H1 (cell line): ENCODE data around the gene GPM6B. TPM values are rescaled to one million over a fixed set of nuclear protein-coding genes. Genes with fewer than 3 reads are reported as not detected.

Experiments
- CTCF ChIA-PET: fragments of 300-600 bp; sonication (Branson Sonifier 250); formaldehyde crosslinking; loops from one replicate; lab custom pipeline; 2021; ENCODE audit not compliant: partially characterized antibody; lab: Charles Lee
- POLR2A ChIA-PET: fragments of 300-600 bp; sonication (Branson Sonifier 250); formaldehyde crosslinking; loops from one replicate; lab custom pipeline; 2021; ENCODE audit warnings: inconsistent platforms; ENCODE audit not compliant: partially characterized antibody; lab: Charles Lee
- DNase-seq, 2 experiments: peaks; one replicate each; pipeline versions ENCODE4 v3.0.0 to v3.0.0-alpha.2; 2010 to 2022; ENCODE audit warnings: low spot score in 2 of 2, low read depth in 1 of 2, mixed read lengths in 1 of 2
- FAIRE-seq: peaks from 2 replicates; lab custom pipeline; 2011; peaks lifted over from hg19 to GRCh38; lab: Jason Lieb, UNC
- H2AFZ ChIP-seq: 2 replicates; pipeline ENCODE4 v1.8.1; 2012; ENCODE audit warnings: low read length, inconsistent platforms
- H2AK5ac ChIP-seq: 2 replicates; pipeline ENCODE4 v1.6.1; 2013; ENCODE audit warnings: low read depth, low read length
- H2BK120ac ChIP-seq: replicated peaks from 2 replicates; pipeline ENCODE3; 2013; ENCODE audit warnings: low read depth, low read length, inconsistent platforms
- H2BK12ac ChIP-seq: 2 replicates; pipeline ENCODE4 v1.6.1; 2013; ENCODE audit warnings: low read depth, low read length
- H2BK15ac ChIP-seq: 2 replicates; pipeline ENCODE4 v1.6.1; 2013; ENCODE audit warnings: low read length
- H2BK20ac ChIP-seq: 2 replicates; pipeline ENCODE4 v1.6.1; 2013; ENCODE audit warnings: low read length
- H2BK5ac ChIP-seq: 2 replicates; pipeline ENCODE4 v1.6.1; 2013; ENCODE audit warnings: low read depth, low read length
- H3K14ac ChIP-seq: 2 replicates; pipeline ENCODE4 v1.6.1; 2013; ENCODE audit warnings: inconsistent platforms; ENCODE audit not compliant: insufficient read length
- H3K18ac ChIP-seq: 2 replicates; pipeline ENCODE4 v1.6.1; 2013; ENCODE audit warnings: low read length; ENCODE audit errors: extremely low read depth
- H3K23ac ChIP-seq: 2 replicates; pipeline ENCODE4 v1.6.1; 2013; ENCODE audit warnings: inconsistent platforms; ENCODE audit not compliant: insufficient read length
- H3K23me2 ChIP-seq: 2 replicates; pipeline ENCODE4 v1.6.1; 2013; ENCODE audit warnings: low read depth, low read length
- H3K27ac ChIP-seq: 2 replicates; pipeline ENCODE4 v1.6.1; 2011; ENCODE audit warnings: low read depth, low read length, inconsistent platforms
- H3K27me3 ChIP-seq, 4 experiments: replicated peaks in 1 of 4; 1 replicate in 1 of 4; 2 replicates in 3 of 4; pipeline versions ENCODE4 v1.6.1 to v1.8.1; 2011 to 2013; ENCODE audit warnings: low read length in 3 of 4, mild to moderate bottlenecking in 3 of 4, inconsistent platforms in 2 of 4, mixed read lengths in 2 of 4, moderate library complexity in 1 of 4; ENCODE audit not compliant: control insufficient read depth in 3 of 4, insufficient read depth in 3 of 4; ENCODE audit errors: extremely low read depth in 1 of 4
- H3K36me3 ChIP-seq, 4 experiments: 2 replicates each; pipeline versions ENCODE4 v1.6.1 to v1.8.1; 2011 to 2013; ENCODE audit warnings: mild to moderate bottlenecking in 4 of 4, low read length in 3 of 4, moderate library complexity in 2 of 4, control low read depth in 1 of 4, inconsistent platforms in 1 of 4; ENCODE audit not compliant: insufficient read depth in 4 of 4, control insufficient read depth in 2 of 4
- H3K4ac ChIP-seq: replicated peaks from 2 replicates; pipeline ENCODE3; 2013; ENCODE audit warnings: low read length, low read depth, mixed read lengths, inconsistent platforms; ENCODE audit not compliant: insufficient read length
- H3K4me1 ChIP-seq, 4 experiments: replicated peaks in 1 of 4; 1 replicate in 1 of 4; 2 replicates in 3 of 4; pipeline versions ENCODE4 v1.6.1 to v1.8.1; 2011 to 2013; ENCODE audit warnings: low read length in 3 of 4, inconsistent platforms in 2 of 4, mixed read lengths in 1 of 4; ENCODE audit not compliant: insufficient read depth in 4 of 4, control insufficient read depth in 3 of 4
- H3K4me2 ChIP-seq, 2 experiments: 2 replicates each; pipeline versions ENCODE4 v1.6.1 to v1.8.1; 2011 to 2013; ENCODE audit warnings: low read depth in 2 of 2, low read length in 2 of 2, control low read depth in 1 of 2, inconsistent platforms in 1 of 2, mild to moderate bottlenecking in 1 of 2; ENCODE audit not compliant: insufficient read depth in 1 of 2
- H3K4me3 ChIP-seq, 4 experiments: fragments of 200-600, 300-600 bp in 1 of 4; sonication (generic), shearing (Covaris generic), sonication (Bioruptor Twin) in 1 of 4; 2 replicates each; pipeline versions ENCODE4 v1.5.1 to v1.8.1; 2011 to 2016; ENCODE audit warnings: low read length in 4 of 4, low read depth in 3 of 4, control low read depth in 2 of 4, inconsistent platforms in 2 of 4, mild to moderate bottlenecking in 2 of 4, mixed read lengths in 1 of 4, moderate library complexity in 1 of 4; ENCODE audit not compliant: insufficient read depth in 2 of 4; ENCODE audit errors: extremely low read depth in 1 of 4
- H3K56ac ChIP-seq: replicated peaks from 2 replicates; pipeline ENCODE3; 2013; ENCODE audit warnings: low read depth, mild to moderate bottlenecking, mixed read lengths, low read length, inconsistent platforms; ENCODE audit not compliant: insufficient read length
- H3K79me1 ChIP-seq: 2 replicates; pipeline ENCODE4 v1.6.1; 2013; ENCODE audit warnings: low read depth, low read length, control low read depth
- H3K79me2 ChIP-seq, 2 experiments: 2 replicates each; pipeline versions ENCODE4 v1.6.1 to v1.8.1; 2012 to 2013; ENCODE audit warnings: low read length in 2 of 2, mild to moderate bottlenecking in 2 of 2, inconsistent platforms in 1 of 2; ENCODE audit not compliant: insufficient read depth in 2 of 2, control insufficient read depth in 1 of 2
- H3K9ac ChIP-seq, 4 experiments: replicated peaks in 1 of 4; 1 replicate in 1 of 4; 2 replicates in 3 of 4; pipeline versions ENCODE4 v1.6.1 to v1.8.1; 2011 to 2013; ENCODE audit warnings: low read depth in 3 of 4, low read length in 3 of 4, control low read depth in 2 of 4, mild to moderate bottlenecking in 2 of 4, moderate library complexity in 2 of 4, inconsistent platforms in 1 of 4; ENCODE audit errors: extremely low read depth in 1 of 4
- H3K9me3 ChIP-seq, 2 experiments: 2 replicates each; pipeline versions ENCODE4 v1.6.1 to v1.8.1; 2012 to 2013; ENCODE audit warnings: mild to moderate bottlenecking in 2 of 2, moderate library complexity in 2 of 2, control low read depth in 1 of 2, inconsistent platforms in 1 of 2, low read depth in 1 of 2, low read length in 1 of 2, mixed read lengths in 1 of 2; ENCODE audit not compliant: insufficient read depth in 2 of 2
- H4K20me1 ChIP-seq, 2 experiments: replicated peaks in 1 of 2; 2 replicates each; pipeline versions ENCODE3 to v1.8.1; 2011 to 2013; ENCODE audit warnings: inconsistent platforms in 2 of 2, low read length in 2 of 2, mild to moderate bottlenecking in 1 of 2; ENCODE audit not compliant: insufficient read depth in 2 of 2, control insufficient read depth in 1 of 2
- H4K5ac ChIP-seq: 2 replicates; pipeline ENCODE4 v1.6.1; 2013; ENCODE audit warnings: low read length, low read depth, mixed read lengths, inconsistent platforms; ENCODE audit not compliant: insufficient read length
- H4K8ac ChIP-seq: 2 replicates; pipeline ENCODE4 v1.8.0; 2013; ENCODE audit warnings: mild to moderate bottlenecking, moderate library complexity, low read length, inconsistent platforms; ENCODE audit not compliant: insufficient read depth; ENCODE audit errors: extremely low read depth
- H4K91ac ChIP-seq: replicated peaks from 2 replicates; pipeline ENCODE3; 2013; ENCODE audit warnings: low read length, mixed read lengths, inconsistent platforms; ENCODE audit not compliant: insufficient read length
- BACH1 ChIP-seq: IDR thresholded peaks from 2 replicates; pipeline ENCODE4 v1.6.1; 2012; ENCODE audit warnings: low read length, improper control_type of control experiment
- CBX5 ChIP-seq: fragments of 300-800, 300-1000 bp; sonication (generic); IDR thresholded peaks from 2 replicates; pipeline ENCODE4 v1.7.1; 2016; ENCODE audit warnings: antibody characterized with exemption, low read length, low read depth
- EZH2 ChIP-seq: fragments of 200-600 bp; sonication (generic); IDR thresholded peaks from 2 replicates; pipeline ENCODE4 v1.7.1; 2012; ENCODE audit warnings: low read depth, mild to moderate bottlenecking, moderate library complexity, low read length, inconsistent platforms; ENCODE audit not compliant: severe bottlenecking
- FOSL1 ChIP-seq: IDR thresholded peaks from 2 replicates; pipeline ENCODE4 v1.6.1; 2011; ENCODE audit warnings: mild to moderate bottlenecking, low read depth, low read length, moderate library complexity; ENCODE audit not compliant: insufficient read depth
- GABPA ChIP-seq: IDR thresholded peaks from 2 replicates; pipeline ENCODE4 v1.6.1; 2011; ENCODE audit warnings: mild to moderate bottlenecking, low read length, moderate library complexity, borderline replicate concordance; ENCODE audit not compliant: insufficient read depth
- HDAC2 ChIP-seq, 2 experiments: fragments of 300-600 bp in 1 of 2; sonication (generic) in 1 of 2; IDR thresholded peaks; 2 replicates each; pipeline ENCODE4 v1.6.1; 2011 to 2012; ENCODE audit warnings: low read depth in 2 of 2, low read length in 2 of 2, mild to moderate bottlenecking in 2 of 2, moderate library complexity in 2 of 2, borderline replicate concordance in 1 of 2, inconsistent platforms in 1 of 2
- NANOG ChIP-seq: IDR thresholded peaks from 2 replicates; pipeline ENCODE4 v1.6.1; 2011; ENCODE audit warnings: low read length, low read depth, mild to moderate bottlenecking, inconsistent platforms; ENCODE audit not compliant: insufficient read depth, poor library complexity, severe bottlenecking
- RNF2 ChIP-seq: fragments of 200-900, 300-1000 bp; sonication (generic); IDR thresholded peaks from 2 replicates; pipeline ENCODE4 v1.7.1; 2016; ENCODE audit warnings: borderline replicate concordance, low read depth, mild to moderate bottlenecking, antibody characterized with exemption, low read length; ENCODE audit not compliant: poor library complexity, severe bottlenecking; ENCODE audit errors: missing control alignments
- RXRA ChIP-seq: IDR thresholded peaks from 2 replicates; pipeline ENCODE4 v1.6.1; 2011; ENCODE audit warnings: low read depth, mild to moderate bottlenecking, low read length, moderate library complexity; ENCODE audit not compliant: insufficient read depth
- SRF ChIP-seq: IDR thresholded peaks from 2 replicates; pipeline ENCODE4 v1.6.1; 2011; ENCODE audit warnings: mild to moderate bottlenecking, low read depth, low read length, moderate library complexity
- TAF7 ChIP-seq: optimal IDR thresholded peaks from 2 replicates; pipeline ENCODE3; 2011; ENCODE audit warnings: low read depth, mild to moderate bottlenecking, inconsistent platforms, low read length, moderate library complexity, borderline replicate concordance
- ZNF274 ChIP-seq: IDR thresholded peaks from 2 replicates; pipeline ENCODE4 v1.7.0; 2012; ENCODE audit warnings: low read length, borderline replicate concordance; ENCODE audit errors: extremely low read depth
- WGBS, 2 experiments: shearing (Covaris generic) in 1 of 2; methylation state at CpG; one replicate each; pipeline versions ENCODE4 v1.1.6 to v1.1.7; 2013 to 2015; ENCODE audit warnings: low lambda C conversion rate in 2 of 2, mixed read lengths in 2 of 2, inconsistent platforms in 1 of 2, low coverage in 1 of 2, missing lambda C conversion rate in 1 of 2; ENCODE audit not compliant: insufficient replicate concordance in 2 of 2, insufficient coverage in 1 of 2, insufficient read length in 1 of 2; ENCODE audit errors: extremely low coverage in 1 of 2, missing lambda C conversion rate in 1 of 2; 5-methylcytosine and 5-hydroxymethylcytosine counted together
- polyA plus RNA-seq, 7 experiments: library from polyadenylated mRNA; depleted of rRNA in 3 of 7; stranded (reverse) in 5 of 7; unstranded in 2 of 7; fragments of >200 nt in 5 of 7; fragments of 200-250 nt in 2 of 7; gene quantifications; 1 replicate in 5 of 7; 2 replicates in 1 of 7; 4 replicates in 1 of 7; pipeline versions ENCODE4 v1.2.1 to v1.2.3, GENCODE V29; 2011 to 2013; ENCODE audit warnings: missing spikeins in 2 of 7, mixed read lengths in 2 of 7
- total RNA-seq: library from RNA; stranded (reverse); fragmentation: NEBNext Ultra II Directional; extraction: Animal tissue kit (Norgen Biotek cat#: 25700); gene quantifications from 2 replicates; pipeline ENCODE4 v1.2.1, GENCODE V29; 2021

Gene GPM6B
- total and polyA plus RNA-seq, 2 of the 8 experiments (the other 6 are each of a cell fraction or from before 2014, with no cell fraction given) = 132 to 175 TPM

DNA sequence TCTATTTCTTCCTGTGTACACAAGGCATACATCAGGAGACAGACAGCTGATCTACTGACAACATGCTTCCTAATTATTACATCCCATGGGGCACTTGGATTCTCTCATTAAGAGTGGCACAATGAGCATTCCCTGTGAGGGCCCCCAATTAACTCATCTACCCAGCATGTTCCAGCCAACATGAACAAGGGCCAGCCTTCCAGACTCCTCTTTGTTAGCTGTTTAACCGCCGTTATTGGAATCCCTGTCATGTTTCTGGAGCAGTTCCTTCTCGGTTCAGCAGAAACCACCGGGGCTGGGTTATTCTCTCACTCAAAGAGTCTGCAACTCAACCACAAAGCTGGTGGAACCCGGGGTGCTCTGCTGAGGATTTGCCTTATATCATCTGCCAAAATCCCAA is 9.9 kb upstream of the GPM6B start:
- Histone ChIP-seq H3K79me1 (no peaks in the 10 kb centered on the region), H3K4me1 (no peaks in the 10 kb centered on the region), H3K27ac (no peak overlapping the region), H3K23ac (no peak overlapping the region), H4K5ac (no peak overlapping the region), H2BK12ac (no peak overlapping the region), H3K79me2 (peaks cover 0 to 15% of the 10 kb centered on the region in 2 experiments; a peak in 2 of 4 replicates), H3K27me3 (no peaks in the 10 kb centered on the region), H3K18ac (no peak overlapping the region), H3K23me2 (no peaks in the 10 kb centered on the region), H4K8ac (no peak overlapping the region), H3K36me3 (no peaks in the 10 kb centered on the region), H2BK20ac (no peak overlapping the region), H3K9ac (no peak overlapping the region), H3K9me3 (no peaks in the 10 kb centered on the region), H3K56ac (no peak overlapping the region), H4K20me1 (no peaks in the 10 kb centered on the region), H3K4me2 (no peak overlapping the region), H2BK15ac (no peak overlapping the region), H2BK5ac (no peak overlapping the region), H4K91ac (no peak overlapping the region), H3K4ac (no peak overlapping the region), H2AFZ (no peak overlapping the region), H3K14ac (no peak overlapping the region), H2BK120ac (no peak overlapping the region), H3K4me3 (no peak overlapping the region), H2AK5ac (no peak overlapping the region)
- POLR2A ChIA-PET = no interaction called here
- DNase-seq = no peak
- CTCF ChIA-PET = interaction anchor here (0.6 kb wide), 1 partner anchor 443 kb away, joined by 4 read pairs; no protein-coding TSS in a partner anchor
- FAIRE-seq = no peak
- WGBS, 2 experiments = 85% methylated on average over 5 of the region's 5 CpGs; no CpG with 5 or more reads in 1 of the 2 experiments
- TF ChIP-seq SRF (no peak), ZNF274 (no peak), HDAC2 (IDR thresholded peaks at IDR 0.05; ENCODE audit: borderline replicate concordance in 1 of 2, low read depth in 2 of 2, low read length in 2 of 2) (no peak), CBX5 (no peak), NANOG (no peak), TAF7 (no peak), EZH2 (no peak), FOSL1 (no peak), RNF2 (no peak), BACH1 (no peak), GABPA (no peak), RXRA (no peak)
